ENCODE data around the gene TBC1D9. TPM values are rescaled to one million over a fixed set of nuclear protein-coding genes. Genes with fewer than 3 reads are reported as not detected.

TBC1D9 gene
- total RNA-seq, 4 donors from 2014 or later = 1.5 to 3.5 (median 2.2) TPM

- in situ Hi-C loops (cut with MboI; ENCODE audit: low sequenced_read_pairs in 4 of 4) (no loop called here), intact Hi-C loops (cut with DNase I; ENCODE audit: low total_unique reads) (no loop called here)
- TF ChIP-seq, protein P1, sequence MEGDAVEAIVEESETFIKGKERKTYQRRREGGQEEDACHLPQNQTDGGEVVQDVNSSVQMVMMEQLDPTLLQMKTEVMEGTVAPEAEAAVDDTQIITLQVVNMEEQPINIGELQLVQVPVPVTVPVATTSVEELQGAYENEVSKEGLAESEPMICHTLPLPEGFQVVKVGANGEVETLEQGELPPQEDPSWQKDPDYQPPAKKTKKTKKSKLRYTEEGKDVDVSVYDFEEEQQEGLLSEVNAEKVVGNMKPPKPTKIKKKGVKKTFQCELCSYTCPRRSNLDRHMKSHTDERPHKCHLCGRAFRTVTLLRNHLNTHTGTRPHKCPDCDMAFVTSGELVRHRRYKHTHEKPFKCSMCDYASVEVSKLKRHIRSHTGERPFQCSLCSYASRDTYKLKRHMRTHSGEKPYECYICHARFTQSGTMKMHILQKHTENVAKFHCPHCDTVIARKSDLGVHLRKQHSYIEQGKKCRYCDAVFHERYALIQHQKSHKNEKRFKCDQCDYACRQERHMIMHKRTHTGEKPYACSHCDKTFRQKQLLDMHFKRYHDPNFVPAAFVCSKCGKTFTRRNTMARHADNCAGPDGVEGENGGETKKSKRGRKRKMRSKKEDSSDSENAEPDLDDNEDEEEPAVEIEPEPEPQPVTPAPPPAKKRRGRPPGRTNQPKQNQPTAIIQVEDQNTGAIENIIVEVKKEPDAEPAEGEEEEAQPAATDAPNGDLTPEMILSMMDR (IDR thresholded peaks at IDR 0.05 in 4 of 5, conservative IDR thresholded peaks at IDR 0.05 in 1 of 5) = no peak
- no peak for TF ChIP-seq POLR2A (IDR thresholded peaks at IDR 0.05)
- H3K9me3 ChIP-seq = no peaks in the 10 kb centered on the region
- no peaks in the 10 kb centered on the region for H3K36me3 ChIP-seq
- DNase-seq (no peak), ATAC-seq (no peak)
- no peaks in the 10 kb centered on the region for H3K4me1 ChIP-seq
- no peaks in the 10 kb centered on the region for H3K27me3 ChIP-seq
- no peak overlapping the region for H3K4me3 ChIP-seq
- no peak overlapping the region for H3K27ac ChIP-seq
Observed at GRCh38 chr4:140641789-140642439, 114.3 kb downstream of the TBC1D9 start.

DNA sequence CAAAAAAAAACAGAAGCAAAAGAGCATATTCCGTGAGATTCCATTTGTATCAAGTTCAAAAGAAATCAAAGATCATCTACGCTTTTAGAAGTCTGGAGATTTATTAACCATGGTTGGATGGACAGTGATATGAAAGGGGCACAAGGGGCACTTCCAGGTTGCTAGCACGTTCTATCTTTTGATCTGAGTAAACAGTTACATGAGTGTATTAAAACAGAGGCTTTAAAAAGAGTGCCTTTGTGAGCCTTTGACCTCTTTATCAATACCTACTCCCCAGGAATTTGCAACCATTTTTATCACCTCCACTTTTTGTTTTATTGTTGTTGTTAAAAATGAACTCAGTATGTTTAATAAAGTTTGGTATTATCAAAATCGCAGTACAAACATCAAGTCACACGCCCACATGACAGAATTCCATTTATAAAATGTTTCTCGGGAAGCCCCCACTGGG lies 115.1 kb downstream of the TBC1D9 start:
- no peaks in the 10 kb centered on the region for H3K4me1 ChIP-seq
- H3K4me3 ChIP-seq = no peak overlapping the region
- H3K27me3 ChIP-seq = no peaks in the 10 kb centered on the region
- H3K36me3 ChIP-seq = no peaks in the 10 kb centered on the region
- no peak for TF ChIP-seq POLR2A (IDR thresholded peaks at IDR 0.05)
- TF ChIP-seq, protein P1 (IDR thresholded peaks at IDR 0.05 in 4 of 5, conservative IDR thresholded peaks at IDR 0.05 in 1 of 5) = no peak
- in situ Hi-C loops (cut with MboI; ENCODE audit: low sequenced_read_pairs in 4 of 4) = no loop called here
- intact Hi-C loops (cut with DNase I; ENCODE audit: low total_unique reads) = no loop called here
- no peak for ATAC-seq
- H3K9me3 ChIP-seq = no peaks in the 10 kb centered on the region
- no peak for DNase-seq
- no peak overlapping the region for H3K27ac ChIP-seq

DNA sequence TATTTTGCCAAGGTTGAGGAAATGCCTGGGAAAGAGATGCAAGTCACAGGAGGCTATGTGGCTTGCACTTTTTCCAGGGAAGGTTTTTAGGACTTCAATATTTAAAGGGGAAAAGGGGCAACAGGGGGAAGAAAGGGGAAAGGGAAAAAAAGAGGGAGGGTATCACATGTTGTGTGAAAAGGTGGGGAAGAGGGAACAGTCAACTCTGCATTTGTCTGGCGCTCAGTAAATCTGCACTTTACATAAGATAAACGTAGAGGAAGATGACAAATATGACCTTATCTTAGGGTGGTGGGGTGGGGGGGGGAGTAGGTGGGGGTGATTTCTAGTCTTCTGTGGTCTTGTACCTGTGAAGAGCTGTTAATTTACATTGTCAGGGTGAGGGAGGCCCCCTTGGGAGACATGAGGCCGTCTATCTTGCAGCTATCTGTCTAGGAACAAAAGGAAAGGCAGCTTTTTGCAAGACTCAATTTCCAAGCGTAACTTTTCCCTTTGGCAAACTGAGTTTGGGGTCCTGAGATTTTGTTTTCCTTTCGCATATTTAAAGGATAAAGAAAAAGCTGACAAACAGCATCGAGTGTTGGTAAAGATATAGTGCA lies 115.9 kb downstream of the TBC1D9 start:
- H3K27ac ChIP-seq = no peak overlapping the region
- in situ Hi-C loops (cut with MboI; ENCODE audit: low sequenced_read_pairs in 4 of 4) (no loop called here), intact Hi-C loops (cut with DNase I; ENCODE audit: low total_unique reads) (no loop called here)
- no peaks in the 10 kb centered on the region for H3K4me1 ChIP-seq
- H3K36me3 ChIP-seq = no peaks in the 10 kb centered on the region
- TF ChIP-seq, protein P1 (IDR thresholded peaks at IDR 0.05 in 4 of 5, conservative IDR thresholded peaks at IDR 0.05 in 1 of 5) = no peak
- TF ChIP-seq POLR2A (IDR thresholded peaks at IDR 0.05) = no peak
- H3K4me3 ChIP-seq = no peak overlapping the region
- H3K9me3 ChIP-seq = no peaks in the 10 kb centered on the region
- H3K27me3 ChIP-seq = no peaks in the 10 kb centered on the region
- ATAC-seq (no peak), DNase-seq (no peak)

DNA sequence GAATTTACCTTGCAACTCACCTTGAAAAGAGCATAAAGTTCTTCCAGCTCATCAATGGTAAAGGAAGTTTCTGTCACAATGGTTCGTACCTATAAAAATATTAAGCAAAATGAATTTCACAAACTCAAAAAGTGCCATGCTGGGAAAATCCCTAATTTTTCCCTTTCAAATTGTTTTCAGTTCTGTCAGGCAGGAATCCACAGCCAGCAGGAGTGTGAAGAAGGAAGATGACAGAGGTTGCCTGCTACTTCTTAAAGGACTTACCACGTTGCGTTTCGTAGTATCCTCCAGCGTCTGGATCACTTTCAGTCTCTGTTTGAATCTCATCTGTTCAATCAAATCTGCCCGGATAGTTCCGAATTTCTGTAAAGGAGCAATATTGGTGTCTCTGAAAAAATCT lies 117.1 kb downstream of the TBC1D9 start:
- DNase-seq (no peak), ATAC-seq (no peak)
- in situ Hi-C loops (cut with MboI; ENCODE audit: low sequenced_read_pairs in 4 of 4) = no loop called here

More for the DNA sequence above, 117.1 kb downstream of the TBC1D9 start:
- Histone ChIP-seq H3K4me3 (no peak overlapping the region), H3K27me3 (no peaks in the 10 kb centered on the region), H3K27ac (no peak overlapping the region), H3K4me1 (no peaks in the 10 kb centered on the region), H3K9me3 (no peaks in the 10 kb centered on the region), H3K36me3 (no peaks in the 10 kb centered on the region)
- intact Hi-C loops (cut with DNase I; ENCODE audit: low total_unique reads) = no loop called here
- TF ChIP-seq, protein P1 (IDR thresholded peaks at IDR 0.05 in 4 of 5, conservative IDR thresholded peaks at IDR 0.05 in 1 of 5) = no peak
- no peak for TF ChIP-seq POLR2A (IDR thresholded peaks at IDR 0.05)
